ENCODE data around the gene GRIK4. TPM values are rescaled to one million over a fixed set of nuclear protein-coding genes. Genes with fewer than 3 reads are reported as not detected.

The GRIK4 gene
- total and polyA plus RNA-seq, 2 of the 4 experiments (the other 2 are of a cell fraction) = 0.18 to 0.38 TPM

DNA sequence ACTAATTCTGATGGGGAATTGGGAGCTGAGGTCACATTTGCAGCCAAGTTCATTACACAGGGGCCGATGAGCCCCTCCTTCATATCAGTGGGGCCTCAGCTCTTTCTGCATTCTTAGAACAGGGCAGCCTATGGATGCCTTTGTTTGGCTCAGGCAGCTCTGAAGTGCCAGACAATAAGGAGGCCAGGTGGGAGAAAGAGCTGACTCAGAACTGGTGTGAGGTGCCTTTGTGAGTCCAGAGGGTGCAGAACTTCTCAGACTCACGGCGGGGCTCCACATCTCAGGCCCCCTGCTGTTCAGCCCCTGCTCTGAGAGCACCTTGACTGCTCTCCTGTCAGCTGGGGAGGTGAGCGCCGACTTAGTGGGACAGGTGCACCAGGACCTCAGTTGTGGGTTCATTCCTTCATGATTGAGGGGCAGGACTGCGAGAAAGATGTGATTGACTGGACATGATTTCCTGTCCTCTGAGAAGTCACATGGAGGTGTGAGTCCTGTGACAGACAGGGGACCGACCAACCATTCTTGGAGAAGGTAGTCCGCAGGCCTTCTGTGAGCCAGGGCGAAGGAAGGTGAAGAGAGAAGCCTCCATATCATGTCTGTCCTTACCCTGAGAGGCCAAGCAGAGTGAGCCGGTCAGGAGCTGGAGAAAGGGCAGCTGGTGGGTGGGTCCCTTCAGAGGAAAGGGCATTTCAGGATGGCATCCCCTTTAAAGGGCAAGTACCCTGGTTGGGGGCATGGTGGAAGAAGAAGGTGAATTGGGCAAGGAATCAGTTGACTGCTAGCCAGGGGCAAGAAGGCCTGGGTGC, 267.3 kb downstream of the GRIK4 start:
- H3K9me1 ChIP-seq (ENCODE audit: insufficient read depth, low read length) = no peaks in the 10 kb centered on the region
- H3K56ac ChIP-seq (ENCODE audit: extremely low read depth, insufficient read depth, low read length) = no peak overlapping the region
- H3K27me3 ChIP-seq (ENCODE audit: control insufficient read depth, insufficient read depth, low read length) = peaks cover 17% of the 10 kb centered on the region
- no peaks in the 10 kb centered on the region; the same call in 1 of the 2 replicates for H3K9me3 ChIP-seq (ENCODE audit: control insufficient read depth, insufficient read depth, low read length)
- H3K18ac ChIP-seq (ENCODE audit: low read depth, low read length) = no peak overlapping the region
- TF ChIP-seq BHLHE40 (IDR thresholded peaks at IDR 0.05; ENCODE audit: low read depth, low read length) (no peak), NFE2L2 (IDR thresholded peaks at IDR 0.05; ENCODE audit: low read depth, low read length) (no peak), MXI1 (IDR thresholded peaks at IDR 0.05; ENCODE audit: borderline replicate concordance, low read depth, low read length) (no peak), MAFK (IDR thresholded peaks at IDR 0.05; ENCODE audit: low read depth, low read length) (no peak), FOS (IDR thresholded peaks at IDR 0.05; ENCODE audit: low read depth, low read length) (no peak), MAZ (IDR thresholded peaks at IDR 0.05; ENCODE audit: borderline replicate concordance, low read depth, low read length) (no peak)
- TF ChIP-seq, protein P1, sequence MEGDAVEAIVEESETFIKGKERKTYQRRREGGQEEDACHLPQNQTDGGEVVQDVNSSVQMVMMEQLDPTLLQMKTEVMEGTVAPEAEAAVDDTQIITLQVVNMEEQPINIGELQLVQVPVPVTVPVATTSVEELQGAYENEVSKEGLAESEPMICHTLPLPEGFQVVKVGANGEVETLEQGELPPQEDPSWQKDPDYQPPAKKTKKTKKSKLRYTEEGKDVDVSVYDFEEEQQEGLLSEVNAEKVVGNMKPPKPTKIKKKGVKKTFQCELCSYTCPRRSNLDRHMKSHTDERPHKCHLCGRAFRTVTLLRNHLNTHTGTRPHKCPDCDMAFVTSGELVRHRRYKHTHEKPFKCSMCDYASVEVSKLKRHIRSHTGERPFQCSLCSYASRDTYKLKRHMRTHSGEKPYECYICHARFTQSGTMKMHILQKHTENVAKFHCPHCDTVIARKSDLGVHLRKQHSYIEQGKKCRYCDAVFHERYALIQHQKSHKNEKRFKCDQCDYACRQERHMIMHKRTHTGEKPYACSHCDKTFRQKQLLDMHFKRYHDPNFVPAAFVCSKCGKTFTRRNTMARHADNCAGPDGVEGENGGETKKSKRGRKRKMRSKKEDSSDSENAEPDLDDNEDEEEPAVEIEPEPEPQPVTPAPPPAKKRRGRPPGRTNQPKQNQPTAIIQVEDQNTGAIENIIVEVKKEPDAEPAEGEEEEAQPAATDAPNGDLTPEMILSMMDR (conservative IDR thresholded peaks at IDR 0.05; ENCODE audit: low read depth, low read length) = no peak
- H3K4ac ChIP-seq (ENCODE audit: low read depth, low read length) = no peak overlapping the region
- H3K14ac ChIP-seq (replicated peaks; ENCODE audit: low read depth, low read length) = no peak overlapping the region
- no peak overlapping the region for H2AFZ ChIP-seq (replicated peaks; ENCODE audit: low read length, poor library complexity)
- no peak overlapping the region for H2AK9ac ChIP-seq (replicated peaks; ENCODE audit: low read depth, low read length, poor library complexity)
- no peak overlapping the region for H3K27ac ChIP-seq (ENCODE audit: insufficient read depth, low read length)
- dilution Hi-C loops (cut with HindIII; ENCODE audit: low sequenced_read_pairs, unreplicated experiment) = no loop called here
- no peak overlapping the region for H2BK120ac ChIP-seq (ENCODE audit: low read depth, low read length)
- no peaks in the 10 kb centered on the region for H3K36me3 ChIP-seq (ENCODE audit: control insufficient read depth, insufficient read depth, low read length)
- no peak overlapping the region for H2AK5ac ChIP-seq (ENCODE audit: low read depth, low read length)
- WGBS, 2 experiments (ENCODE audit: extremely low coverage in 2 of 2, insufficient read length in 1 of 2) = no CpG with 5 or more reads among the region's 10 CpGs
- H2BK15ac ChIP-seq (ENCODE audit: low read depth, low read length) = no peak overlapping the region
- H4K91ac ChIP-seq (ENCODE audit: insufficient read depth, low read depth, low read length) = no peak overlapping the region
- H3K79me1 ChIP-seq (ENCODE audit: low read depth in 1 of 2, low read length in 2 of 2) = no peaks in the 10 kb centered on the region
- no peak overlapping the region for H4K8ac ChIP-seq (ENCODE audit: low read depth in 2 of 2, low read length in 2 of 2)
- no peak overlapping the region for H3K4me2 ChIP-seq (ENCODE audit: low read depth, low read length)
- no peaks in the 10 kb centered on the region for H4K20me1 ChIP-seq (ENCODE audit: insufficient read depth, low read length)
- in situ Hi-C loops (cut with MboI; ENCODE audit: low sequenced_read_pairs) = no loop called here
- no peak for DNase-seq
- no peak for ATAC-seq (ENCODE audit: low read depth)
- no peak overlapping the region for H2BK20ac ChIP-seq (ENCODE audit: low read depth, low read length)
- no peak overlapping the region for H4K5ac ChIP-seq (ENCODE audit: low read depth, low read length)
- no peak overlapping the region for H2BK5ac ChIP-seq (ENCODE audit: low read depth, low read length, poor library complexity, severe bottlenecking)
- BruUV-seq (replicated peaks) = no TSS peak
- intact Hi-C loops (cut with micrococcal nuclease) = no loop called here
- no peak overlapping the region for H3K4me3 ChIP-seq (ENCODE audit: insufficient read depth, low read depth, low read length)
- CTCF ChIA-PET = interaction anchor here (0.6 kb wide), 1 partner anchor 17 kb away, joined by 6 read pairs; no protein-coding TSS in a partner anchor
- POLR2A ChIA-PET (ENCODE audit: unreplicated experiment) = no interaction called here
- H3K9ac ChIP-seq (ENCODE audit: low read depth, low read length) = no peak overlapping the region
- no peak overlapping the region for H3K23ac ChIP-seq (ENCODE audit: low read depth, low read length)
- H3K4me1 ChIP-seq (ENCODE audit: control insufficient read depth, insufficient read depth, low read length) = no peaks in the 10 kb centered on the region
